OCI-LY3 (cell line): ENCODE data around the gene FAM107B.

Source experiments
- H2AFZ ChIP-seq: fragments of 200-600, 300-600 bp; shearing (Covaris generic); 2 replicates; pipeline ENCODE4 v1.6.0; 2014; ENCODE audit warnings: antibody characterized with exemption, low read depth, low read length
- H3K27ac ChIP-seq: fragments of 200-600, 300-600 bp; sonication (generic); 2 replicates; pipeline ENCODE4 v1.5.1; 2014; ENCODE audit warnings: mild to moderate bottlenecking, low read length, moderate library complexity, mixed read lengths
- H3K27me3 ChIP-seq: fragments of 200-600, 300-600 bp; sonication (generic); 2 replicates; pipeline ENCODE4 v1.6.1; 2014; ENCODE audit warnings: low read depth, low read length, mixed read lengths
- H3K36me3 ChIP-seq: fragments of 200-600, 300-600 bp; sonication (generic); replicated peaks from 2 replicates; pipeline ENCODE3; 2014; ENCODE audit warnings: low read depth, low read length, mixed read lengths
- H3K4me1 ChIP-seq: fragments of 300-600, 200-600 bp; sonication (generic); 2 replicates; pipeline ENCODE4 v1.6.1; 2014; ENCODE audit warnings: low read length, mixed read lengths
- H3K4me2 ChIP-seq: fragments of 200-600, 300-600 bp; sonication (generic); 2 replicates; pipeline ENCODE4 v1.6.1; 2014; ENCODE audit warnings: low read length, mixed read lengths
- H3K4me3 ChIP-seq: fragments of 300-600, 200-600 bp; sonication (generic); 2 replicates; pipeline ENCODE4 v1.5.1; 2014; ENCODE audit warnings: antibody characterized with exemption, mild to moderate bottlenecking, low read length, moderate library complexity
- H3K79me2 ChIP-seq: fragments of 300-600, 200-600 bp; shearing (Covaris generic); 2 replicates; pipeline ENCODE4 v1.6.1; 2014; ENCODE audit warnings: mild to moderate bottlenecking, low read length, mixed read lengths
- H3K9ac ChIP-seq: fragments of 300-600, 200-600 bp; shearing (Covaris generic); 2 replicates; pipeline ENCODE4 v1.6.0; 2014; ENCODE audit warnings: mild to moderate bottlenecking, low read length, moderate library complexity
- H3K9me3 ChIP-seq: fragments of 200-600, 300-600 bp; shearing (Covaris generic); 2 replicates; pipeline ENCODE4 v1.6.1; 2014; ENCODE audit warnings: low read length, mixed read lengths; ENCODE audit not compliant: insufficient read depth
- H4K20me1 ChIP-seq: fragments of 200-600, 300-600 bp; sonication (generic); 2 replicates; pipeline ENCODE4 v1.6.1; 2016; ENCODE audit warnings: low read length, mixed read lengths; ENCODE audit not compliant: insufficient read depth
- EZH2phosphoT487 ChIP-seq: fragments of 200-600 bp; shearing (Covaris generic); IDR thresholded peaks from 2 replicates; pipeline ENCODE4 v1.6.1; 2018; ENCODE audit warnings: antibody characterized with exemption, mixed run types, low read depth
- TF ChIP-seq, protein P1 (sequence below): fragments of 200-600, 300-600 bp; sonication (generic); IDR thresholded peaks from 2 replicates; pipeline ENCODE4 v1.5.1; 2014; ENCODE audit warnings: antibody characterized with exemption, low read length, low read depth

Gene FAM107B

GRCh38 chr10:14598809-14599764 is 175.6 kb downstream of the FAM107B start:
- TF ChIP-seq, protein P1, sequence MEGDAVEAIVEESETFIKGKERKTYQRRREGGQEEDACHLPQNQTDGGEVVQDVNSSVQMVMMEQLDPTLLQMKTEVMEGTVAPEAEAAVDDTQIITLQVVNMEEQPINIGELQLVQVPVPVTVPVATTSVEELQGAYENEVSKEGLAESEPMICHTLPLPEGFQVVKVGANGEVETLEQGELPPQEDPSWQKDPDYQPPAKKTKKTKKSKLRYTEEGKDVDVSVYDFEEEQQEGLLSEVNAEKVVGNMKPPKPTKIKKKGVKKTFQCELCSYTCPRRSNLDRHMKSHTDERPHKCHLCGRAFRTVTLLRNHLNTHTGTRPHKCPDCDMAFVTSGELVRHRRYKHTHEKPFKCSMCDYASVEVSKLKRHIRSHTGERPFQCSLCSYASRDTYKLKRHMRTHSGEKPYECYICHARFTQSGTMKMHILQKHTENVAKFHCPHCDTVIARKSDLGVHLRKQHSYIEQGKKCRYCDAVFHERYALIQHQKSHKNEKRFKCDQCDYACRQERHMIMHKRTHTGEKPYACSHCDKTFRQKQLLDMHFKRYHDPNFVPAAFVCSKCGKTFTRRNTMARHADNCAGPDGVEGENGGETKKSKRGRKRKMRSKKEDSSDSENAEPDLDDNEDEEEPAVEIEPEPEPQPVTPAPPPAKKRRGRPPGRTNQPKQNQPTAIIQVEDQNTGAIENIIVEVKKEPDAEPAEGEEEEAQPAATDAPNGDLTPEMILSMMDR, result no peak
- TF ChIP-seq EZH2phosphoT487, result no peak
- Histone ChIP-seq H3K27me3 (no peaks in the 10 kb centered on the region), H3K36me3 (peaks cover 59% of the 10 kb centered on the region), H3K4me3 (peak overlapping the region; percentile 16), H3K9ac (peak overlapping the region; percentile 32; the same call in 1 of the 2 replicates), H4K20me1 (peaks cover 87% of the 10 kb centered on the region), H3K9me3 (no peaks in the 10 kb centered on the region), H2AFZ (no peak overlapping the region), H3K79me2 (peaks cover 100% of the 10 kb centered on the region), H3K4me2 (peak overlapping the region; percentile 59), H3K4me1 (peaks cover 51% of the 10 kb centered on the region), H3K27ac (peak overlapping the region; percentile 79)

DNA sequence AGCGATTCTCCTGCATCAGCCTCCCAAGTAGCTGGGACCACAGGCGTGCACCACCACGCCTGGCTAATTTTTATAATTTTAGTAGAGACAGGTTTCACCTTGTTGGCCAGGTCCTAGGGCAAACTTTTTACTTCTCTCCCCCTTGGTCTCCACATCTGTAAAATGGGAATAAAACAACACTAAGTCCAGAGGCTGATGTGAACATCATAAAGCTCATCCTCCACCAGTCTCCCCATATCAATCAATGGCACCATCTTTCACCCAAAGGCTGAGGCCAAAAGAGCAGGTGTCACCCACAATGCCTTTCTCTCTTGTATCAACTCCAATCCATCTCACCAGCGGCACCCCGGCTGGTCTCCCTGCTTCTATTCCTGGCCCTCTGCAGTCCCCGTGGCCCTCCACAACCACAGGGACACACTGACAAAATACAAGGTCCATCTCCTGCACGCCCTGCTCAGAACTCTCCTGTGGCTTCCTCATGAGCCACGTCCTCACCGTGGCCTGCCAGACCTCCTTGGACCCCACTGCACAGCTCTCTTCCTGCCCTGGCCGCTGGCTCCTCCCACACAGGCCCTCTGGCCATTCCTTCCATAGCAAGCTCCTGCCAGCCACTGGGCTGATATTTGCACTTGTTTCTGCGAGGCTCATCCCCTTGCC is 179.0 kb downstream of the FAM107B start:
- peaks cover 31% of the 10 kb centered on the region for H3K4me1 ChIP-seq
- H4K20me1 ChIP-seq, result peaks cover 90% of the 10 kb centered on the region
- no peak overlapping the region for H3K9ac ChIP-seq
- H3K79me2 ChIP-seq, result peaks cover 99% of the 10 kb centered on the region
- no peak overlapping the region for H3K27ac ChIP-seq
- H3K4me3 ChIP-seq, result no peak overlapping the region
- TF ChIP-seq, protein P1, result no peak
- no peak for TF ChIP-seq EZH2phosphoT487
- no peak overlapping the region for H3K4me2 ChIP-seq
- H3K9me3 ChIP-seq, result no peaks in the 10 kb centered on the region
- peaks cover 49% of the 10 kb centered on the region for H3K36me3 ChIP-seq
- H3K27me3 ChIP-seq, result no peaks in the 10 kb centered on the region
- no peak overlapping the region for H2AFZ ChIP-seq

- H3K9me3 ChIP-seq, result no peaks in the 10 kb centered on the region
- H3K4me1 ChIP-seq, result peaks cover 28% of the 10 kb centered on the region
- no peak overlapping the region for H3K4me2 ChIP-seq
- no peak for TF ChIP-seq EZH2phosphoT487
- H2AFZ ChIP-seq, result no peak overlapping the region
- peaks cover 49% of the 10 kb centered on the region for H3K36me3 ChIP-seq
- no peaks in the 10 kb centered on the region for H3K27me3 ChIP-seq
- H3K27ac ChIP-seq, result no peak overlapping the region
- H3K79me2 ChIP-seq, result peaks cover 99% of the 10 kb centered on the region
- H4K20me1 ChIP-seq, result peaks cover 90% of the 10 kb centered on the region
- H3K4me3 ChIP-seq, result no peak overlapping the region
- H3K9ac ChIP-seq, result no peak overlapping the region
Measured at GRCh38 chr10:14594878-14595525, 179.7 kb downstream of the FAM107B start.

DNA sequence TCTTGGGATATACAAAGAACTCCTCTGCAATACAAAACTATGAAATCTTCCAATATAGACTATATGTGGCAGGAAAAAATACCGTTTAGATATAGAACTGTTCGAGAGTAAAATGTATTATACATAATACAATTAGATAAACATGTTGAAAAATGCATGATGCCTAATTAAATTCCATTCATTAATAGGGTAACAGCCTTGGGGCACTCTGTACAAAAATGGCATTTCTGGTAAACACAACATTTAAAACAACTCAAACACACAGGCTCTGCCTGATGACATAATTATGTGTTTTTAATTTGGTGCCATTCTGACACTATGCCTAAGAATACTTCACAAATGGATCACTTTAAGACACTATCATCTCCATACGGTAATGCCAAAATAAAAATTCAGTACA is 180.9 kb downstream of the FAM107B start:
- peaks cover 47% of the 10 kb centered on the region for H3K36me3 ChIP-seq
- H4K20me1 ChIP-seq, result peaks cover 90% of the 10 kb centered on the region
- H3K4me3 ChIP-seq, result no peak overlapping the region
- no peaks in the 10 kb centered on the region for H3K27me3 ChIP-seq
- H3K4me2 ChIP-seq, result no peak overlapping the region
- no peak overlapping the region for H3K27ac ChIP-seq
- no peak overlapping the region for H3K9ac ChIP-seq
- H2AFZ ChIP-seq, result no peak overlapping the region
- peaks cover 99% of the 10 kb centered on the region for H3K79me2 ChIP-seq
- TF ChIP-seq EZH2phosphoT487, result no peak
- TF ChIP-seq, protein P1, result no peak
- peaks cover 26% of the 10 kb centered on the region for H3K4me1 ChIP-seq
- H3K9me3 ChIP-seq, result no peaks in the 10 kb centered on the region
